Measurements from ENCODE around the gene SH3PXD2A. TPM values are rescaled to one million over a fixed set of nuclear protein-coding genes. Genes with fewer than 3 reads are reported as not detected.
"Not testable (repeated sequence)": the region's sequence is repeated elsewhere in the genome, so short reads cannot be mapped to it uniquely, and the experiment has no call there.

SH3PXD2A gene
- total RNA-seq, 2 experiments from 2014 or later, result 16.5 to 17.9 TPM

GRCh38 chr10:103845972-103846371 is 9.4 kb downstream of the SH3PXD2A start:
- Mint-ChIP-seq H3K4me1 (peaks cover 46% of the 10 kb centered on the region), H3K36me3 (ENCODE audit: low read depth) (no peaks in the 10 kb centered on the region), H3K27me3 (peaks cover 25% of the 10 kb centered on the region), H3K27ac (peak overlapping the region; percentile 85), H3K9me3 (no peaks in the 10 kb centered on the region), H3K4me3 (peak overlapping the region; percentile 18)
- POLR2A ChIA-PET, result interaction anchor here (1.0 to 2.3 kb wide), 6 partner anchors 9 to 98 kb away, joined by 3 to 6 read pairs (median 4); no protein-coding TSS in a partner anchor
- DNase-seq, result peak; percentile 76
- CTCF ChIA-PET, result interaction anchor here (0.6 to 3.7 kb wide), 9 partner anchors 9 to 159 kb away, joined by 3 to 36 read pairs (median 4); partner anchors contain the start of gene SH3PXD2A

- ChIA-PET CTCF (interaction anchor here (1.0 to 3.7 kb wide), 3 partner anchors 10 to 133 kb away, joined by 3 to 36 read pairs (median 3); partner anchors contain the start of gene SH3PXD2A), POLR2A (interaction anchor here (1.3 kb wide), 1 partner anchor 9 kb away, joined by 6 read pairs; no protein-coding TSS in a partner anchor)
- peak overlapping the region; percentile 85 for H3K27ac Mint-ChIP-seq
Observed at GRCh38 chr10:103845346-103845745, 10.0 kb downstream of the SH3PXD2A start.

GRCh38 chr10:103843854-103844570 is 11.4 kb downstream of the SH3PXD2A start:
- Mint-ChIP-seq H3K9me3 (no peaks in the 10 kb centered on the region), H3K27ac (no peak overlapping the region), H3K36me3 (ENCODE audit: low read depth) (no peaks in the 10 kb centered on the region), H3K4me1 (peaks cover 46% of the 10 kb centered on the region), H3K4me3 (no peak overlapping the region), H3K27me3 (peaks cover 8% of the 10 kb centered on the region)
- ChIA-PET POLR2A (interaction anchor here (0.6 to 1.3 kb wide), 2 partner anchors 14 to 83 kb away, joined by 3 read pairs; no protein-coding TSS in a partner anchor), CTCF (no interaction called here)
- DNase-seq, result no peak

More at GRCh38 chr10:103845346-103845745, 10.0 kb downstream of the SH3PXD2A start:
- H3K4me3 Mint-ChIP-seq; DNase-seq; H3K36me3 Mint-ChIP-seq (ENCODE audit: low read depth); H3K9me3 Mint-ChIP-seq: not testable (repeated sequence)
- peaks cover 47% of the 10 kb centered on the region for H3K4me1 Mint-ChIP-seq
- peaks cover 18% of the 10 kb centered on the region for H3K27me3 Mint-ChIP-seq

GRCh38 chr10:103843045-103843444 is 12.3 kb downstream of the SH3PXD2A start:
- CTCF ChIA-PET, result interaction anchor here (0.6 kb wide), 2 partner anchors 85 to 98 kb away, joined by 3 to 6 read pairs; no protein-coding TSS in a partner anchor
- POLR2A ChIA-PET, result interaction anchor here (1.3 kb wide), 1 partner anchor 82 kb away, joined by 3 read pairs; no protein-coding TSS in a partner anchor
- Mint-ChIP-seq H3K36me3 (ENCODE audit: low read depth) (no peaks in the 10 kb centered on the region), H3K27ac (no peak overlapping the region), H3K4me1 (peaks cover 41% of the 10 kb centered on the region), H3K4me3 (no peak overlapping the region), H3K9me3 (no peaks in the 10 kb centered on the region), H3K27me3 (peaks cover 4% of the 10 kb centered on the region)
- DNase-seq, result no peak

GRCh38 chr10:103842605-103843004 is 12.8 kb downstream of the SH3PXD2A start:
- Mint-ChIP-seq H3K4me1 (peaks cover 37% of the 10 kb centered on the region), H3K27ac (no peak overlapping the region), H3K27me3 (peaks cover 4% of the 10 kb centered on the region), H3K4me3 (no peak overlapping the region), H3K36me3 (ENCODE audit: low read depth) (no peaks in the 10 kb centered on the region), H3K9me3 (no peaks in the 10 kb centered on the region)
- POLR2A ChIA-PET, result interaction anchor here (1.3 kb wide), 1 partner anchor 82 kb away, joined by 3 read pairs; no protein-coding TSS in a partner anchor
- no peak for DNase-seq
- CTCF ChIA-PET, result interaction anchor here (0.6 kb wide), 2 partner anchors 98 to 156 kb away, joined by 3 to 6 read pairs; no protein-coding TSS in a partner anchor

- H3K9me3 Mint-ChIP-seq, result no peaks in the 10 kb centered on the region
- no peaks in the 10 kb centered on the region for H3K36me3 Mint-ChIP-seq (ENCODE audit: low read depth)
- no peak for DNase-seq
- peaks cover 4% of the 10 kb centered on the region for H3K27me3 Mint-ChIP-seq
- H3K4me3 Mint-ChIP-seq, result no peak overlapping the region
- POLR2A ChIA-PET, result no interaction called here
- CTCF ChIA-PET, result no interaction called here
- no peak overlapping the region for H3K27ac Mint-ChIP-seq
- H3K4me1 Mint-ChIP-seq, result peaks cover 32% of the 10 kb centered on the region
Observed at GRCh38 chr10:103841519-103841918, 13.9 kb downstream of the SH3PXD2A start.

GRCh38 chr10:103840740-103841070 is 14.7 kb downstream of the SH3PXD2A start:
- H3K9me3 Mint-ChIP-seq, result no peaks in the 10 kb centered on the region
- no peaks in the 10 kb centered on the region for H3K36me3 Mint-ChIP-seq (ENCODE audit: low read depth)
- H3K27ac Mint-ChIP-seq, result no peak overlapping the region
- H3K27me3 Mint-ChIP-seq, result peaks cover 4% of the 10 kb centered on the region
- ChIA-PET POLR2A (no interaction called here), CTCF (interaction anchor here (0.6 kb wide), 1 partner anchor 58 kb away, joined by 6 read pairs; no protein-coding TSS in a partner anchor)
- H3K4me3 Mint-ChIP-seq, result no peak overlapping the region
- H3K4me1 Mint-ChIP-seq, result peaks cover 23% of the 10 kb centered on the region
- DNase-seq, result no peak

GRCh38 chr10:103839872-103840739 is 15.3 kb downstream of the SH3PXD2A start:
- POLR2A ChIA-PET, result interaction anchor here (0.7 kb wide), 1 partner anchor 23 kb away, joined by 3 read pairs; no protein-coding TSS in a partner anchor
- H3K27ac Mint-ChIP-seq, result no peak overlapping the region
- CTCF ChIA-PET, result interaction anchor here (0.6 kb wide), 2 partner anchors 8 to 57 kb away, joined by 4 to 6 read pairs; no protein-coding TSS in a partner anchor
- H3K27me3 Mint-ChIP-seq, result peaks cover 4% of the 10 kb centered on the region
- H3K4me3 Mint-ChIP-seq, result no peak overlapping the region
- DNase-seq, result no peak
- H3K36me3 Mint-ChIP-seq (ENCODE audit: low read depth), result no peaks in the 10 kb centered on the region
- peaks cover 18% of the 10 kb centered on the region for H3K4me1 Mint-ChIP-seq
- H3K9me3 Mint-ChIP-seq, result no peaks in the 10 kb centered on the region

GRCh38 chr10:103839519-103839871 is 15.9 kb downstream of the SH3PXD2A start:
- peaks cover 13% of the 10 kb centered on the region for H3K4me1 Mint-ChIP-seq
- H3K27ac Mint-ChIP-seq, result no peak overlapping the region
- DNase-seq, result no peak
- no peaks in the 10 kb centered on the region for H3K9me3 Mint-ChIP-seq
- H3K4me3 Mint-ChIP-seq, result no peak overlapping the region
- ChIA-PET POLR2A (interaction anchor here (0.7 kb wide), 1 partner anchor 23 kb away, joined by 3 read pairs; no protein-coding TSS in a partner anchor), CTCF (interaction anchor here (0.6 kb wide), 1 partner anchor 9 kb away, joined by 4 read pairs; no protein-coding TSS in a partner anchor)
- H3K36me3 Mint-ChIP-seq (ENCODE audit: low read depth), result no peaks in the 10 kb centered on the region
- H3K27me3 Mint-ChIP-seq, result peaks cover 4% of the 10 kb centered on the region

GRCh38 chr10:103838862-103839518 is 16.4 kb downstream of the SH3PXD2A start:
- Mint-ChIP-seq H3K36me3 (ENCODE audit: low read depth) (no peaks in the 10 kb centered on the region), H3K4me1 (peaks cover 9% of the 10 kb centered on the region), H3K9me3 (no peaks in the 10 kb centered on the region), H3K27ac (no peak overlapping the region), H3K4me3 (no peak overlapping the region), H3K27me3 (peaks cover 4% of the 10 kb centered on the region)
- ChIA-PET CTCF (interaction anchor here (0.6 to 1.1 kb wide), 3 partner anchors 9 to 126 kb away, joined by 3 to 4 read pairs (median 3); no protein-coding TSS in a partner anchor), POLR2A (no interaction called here)
- no peak for DNase-seq

- H3K36me3 Mint-ChIP-seq (ENCODE audit: low read depth), result no peaks in the 10 kb centered on the region
- CTCF ChIA-PET, result interaction anchor here (1.1 kb wide), 2 partner anchors 10 to 125 kb away, joined by 3 read pairs; no protein-coding TSS in a partner anchor
- no peak overlapping the region for H3K4me3 Mint-ChIP-seq
- DNase-seq, result no peak
- no peak overlapping the region for H3K27ac Mint-ChIP-seq
- peaks cover 4% of the 10 kb centered on the region for H3K27me3 Mint-ChIP-seq
- peaks cover 3% of the 10 kb centered on the region for H3K4me1 Mint-ChIP-seq
- POLR2A ChIA-PET, result no interaction called here
- no peaks in the 10 kb centered on the region for H3K9me3 Mint-ChIP-seq
Observed at GRCh38 chr10:103838070-103838395, 17.3 kb downstream of the SH3PXD2A start.

GRCh38 chr10:103837370-103838069 is 17.9 kb downstream of the SH3PXD2A start:
- no peak for DNase-seq
- ChIA-PET POLR2A (no interaction called here), CTCF (interaction anchor here (0.8 to 1.1 kb wide), 3 partner anchors 11 to 125 kb away, joined by 3 to 4 read pairs (median 3); no protein-coding TSS in a partner anchor)
- Mint-ChIP-seq H3K36me3 (ENCODE audit: low read depth) (no peaks in the 10 kb centered on the region), H3K27ac (no peak overlapping the region), H3K4me3 (no peak overlapping the region), H3K4me1 (peaks cover 1% of the 10 kb centered on the region), H3K27me3 (peaks cover 2% of the 10 kb centered on the region), H3K9me3 (no peaks in the 10 kb centered on the region)
